Right lobe of liver (tissue), 4 donors: ENCODE results near the gene PNMA8B.

Experiments used
- CTCF ChIP-seq, 4 donors: fragments of 200-600 bp in 3 of 4; fragments of 450-650 bp in 1 of 4; IDR thresholded peaks; one replicate each; pipeline versions ENCODE4 v1.5.1 to v1.8.0; 2016 to 2022; ENCODE audit warnings: antibody characterized with exemption in 4 of 4, mild to moderate bottlenecking in 2 of 4
- POLR2A ChIP-seq: fragments of 450-650 bp; IDR thresholded peaks from one replicate; pipeline ENCODE4 v1.6.1; 2017; ENCODE audit warnings: antibody characterized with exemption, mild to moderate bottlenecking
- donor health status: DM: no; HTN: no; CAD: no.
- donor health status: DM: no; HTN: no; CAD: no.
- donor health status: DM: no; HTN: yes; CAD: no.

GRCh38 chr19:46466536-46467196 is 29.0 kb downstream of the PNMA8B start:
- TF ChIP-seq CTCF (IDR thresholded peaks at IDR 0.05) (no peak), POLR2A (no peak)
